ENCODE data around the gene MAST4.
A peak's percentile ranks its signal among the peaks of the same experiment; 100 is the strongest.

Gene MAST4

DNA sequence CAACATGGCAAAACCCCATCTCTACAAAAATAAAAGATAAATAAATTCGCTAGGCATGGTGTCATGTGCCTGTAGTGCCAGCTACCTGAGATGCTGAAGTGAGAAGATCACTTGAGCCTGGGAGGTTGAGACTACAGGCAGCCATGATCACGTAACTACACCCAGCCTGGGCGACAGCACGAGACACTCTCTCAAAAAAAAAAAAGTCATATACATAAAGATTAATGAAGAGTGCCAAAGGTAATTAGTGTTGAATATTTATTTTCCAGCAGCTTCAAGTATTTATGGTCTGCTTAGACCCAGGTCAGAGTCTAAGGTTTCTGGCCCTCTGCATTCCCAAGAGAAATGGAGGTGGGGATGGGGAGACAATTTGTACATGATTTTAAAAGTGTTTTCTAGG lies 432.7 kb downstream of the MAST4 start:
- no peak for DNase-seq

- no peak for DNase-seq
These were observed 433.3 kb downstream of the MAST4 start for GRCh38 chr5:67029481-67029880.

DNA sequence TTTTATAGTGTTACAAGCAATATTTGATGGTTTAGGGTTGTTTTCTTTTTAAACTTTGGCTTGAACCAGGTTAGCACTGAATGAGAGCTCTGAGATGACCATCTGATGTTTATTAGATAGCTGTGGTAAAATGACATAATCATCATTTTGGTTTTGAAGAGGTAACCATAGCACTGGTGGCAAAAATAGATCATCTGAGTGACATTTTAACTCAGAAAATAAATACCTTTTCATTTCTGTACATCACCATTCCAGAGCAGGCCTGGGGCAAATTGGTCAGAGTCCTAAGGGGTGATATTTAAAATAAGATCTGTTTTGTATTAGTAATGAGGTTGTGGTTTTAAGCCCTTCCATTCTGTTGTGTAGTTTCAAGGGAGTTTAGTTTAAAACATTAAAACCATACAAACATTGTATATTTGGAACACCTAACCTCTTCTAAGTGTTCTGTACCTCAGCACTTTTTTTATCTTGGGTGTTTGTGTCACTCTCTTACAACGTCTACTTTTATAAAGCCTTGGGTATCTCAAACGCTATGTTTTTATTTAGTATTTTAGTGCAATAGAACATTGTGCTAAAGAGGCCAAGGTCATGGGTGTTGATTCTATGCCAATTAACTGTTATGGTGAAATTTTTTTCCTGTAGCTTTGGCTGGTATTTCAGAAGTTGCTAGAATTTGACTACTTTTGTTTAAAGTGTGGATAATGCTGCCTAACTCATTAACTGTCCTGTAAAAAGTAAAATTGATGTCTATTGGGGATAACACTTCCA lies 434.3 kb downstream of the MAST4 start:
- no peak for DNase-seq

DNA sequence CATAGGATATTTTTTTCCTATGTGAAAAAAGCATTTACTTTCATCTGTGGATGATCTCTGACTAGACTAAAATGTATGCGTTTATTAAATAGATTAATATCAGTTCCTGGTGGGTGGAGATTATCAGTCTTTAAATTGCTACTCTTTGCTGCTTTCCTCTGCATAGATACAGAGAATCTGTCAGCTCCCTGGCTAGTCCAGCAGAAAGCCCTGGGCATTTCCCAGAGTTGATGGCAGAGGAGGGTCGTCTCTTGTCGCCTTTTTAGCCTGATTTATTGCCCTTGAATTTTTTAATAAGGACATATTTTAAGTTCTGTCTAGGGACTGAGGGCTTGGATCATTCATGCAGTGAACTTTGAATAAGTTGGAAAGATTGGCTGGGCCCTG lies 434.9 kb downstream of the MAST4 start:
- DNase-seq = no peak

DNA sequence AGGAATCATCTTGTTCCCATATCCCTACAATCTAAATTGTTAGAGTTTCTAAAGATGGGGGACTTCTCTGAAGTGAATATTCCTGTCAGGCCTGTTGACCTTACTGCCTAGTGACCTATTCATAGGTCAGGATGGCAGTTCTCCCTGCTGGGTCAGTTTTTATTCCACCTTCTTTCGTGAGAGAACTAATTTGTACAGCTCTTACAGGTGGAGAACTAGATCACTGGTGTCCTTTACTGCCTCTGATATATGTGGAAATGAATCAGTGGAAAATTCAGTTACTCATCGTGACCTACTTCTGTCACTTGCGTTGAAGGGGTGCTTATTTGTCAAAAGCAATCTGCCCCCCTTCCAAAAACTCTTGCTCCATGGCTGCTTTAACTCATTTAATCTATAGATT lies 435.5 kb downstream of the MAST4 start:
- DNase-seq = no peak

- peak; percentile 49 to 56 for DNase-seq
These were observed 436.9 kb downstream of the MAST4 start for GRCh38 chr5:67032921-67033664.

DNA sequence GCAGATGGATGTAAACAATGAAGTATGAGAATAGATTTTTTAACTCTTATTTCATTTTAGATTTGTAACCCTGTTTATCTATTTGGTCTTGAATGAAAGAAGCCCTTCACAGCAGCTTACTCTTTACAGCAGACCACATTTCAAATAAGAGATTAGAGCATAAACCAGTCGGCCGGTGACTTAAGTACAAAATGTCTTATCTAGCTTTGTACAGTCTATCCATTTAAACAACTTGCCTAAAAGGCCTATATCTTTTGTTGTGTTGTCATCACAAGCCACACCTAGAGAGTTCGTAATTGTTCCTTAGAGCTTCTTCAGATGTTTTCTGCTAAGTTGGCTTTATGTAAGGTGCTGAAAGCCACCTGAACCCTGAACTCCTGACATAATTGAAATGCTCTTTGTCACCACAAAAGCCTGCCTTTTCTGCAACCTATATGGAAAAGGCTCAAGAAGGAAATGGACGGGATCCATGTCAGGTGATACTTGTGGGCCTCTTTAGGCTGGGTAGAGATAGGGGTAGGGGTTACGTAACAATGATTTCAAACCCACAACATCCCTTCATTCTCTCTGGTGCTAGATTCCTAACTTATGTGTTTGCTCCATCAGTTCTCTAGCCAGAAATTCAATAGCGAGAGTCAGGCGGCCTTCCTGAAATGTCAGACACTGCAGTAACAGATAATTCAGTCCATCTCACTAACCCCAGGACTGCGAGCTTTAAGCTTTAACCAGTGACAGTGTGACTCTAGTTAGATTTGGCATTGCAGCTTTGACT lies 437.9 kb downstream of the MAST4 start:
- DNase-seq = no peak

DNA sequence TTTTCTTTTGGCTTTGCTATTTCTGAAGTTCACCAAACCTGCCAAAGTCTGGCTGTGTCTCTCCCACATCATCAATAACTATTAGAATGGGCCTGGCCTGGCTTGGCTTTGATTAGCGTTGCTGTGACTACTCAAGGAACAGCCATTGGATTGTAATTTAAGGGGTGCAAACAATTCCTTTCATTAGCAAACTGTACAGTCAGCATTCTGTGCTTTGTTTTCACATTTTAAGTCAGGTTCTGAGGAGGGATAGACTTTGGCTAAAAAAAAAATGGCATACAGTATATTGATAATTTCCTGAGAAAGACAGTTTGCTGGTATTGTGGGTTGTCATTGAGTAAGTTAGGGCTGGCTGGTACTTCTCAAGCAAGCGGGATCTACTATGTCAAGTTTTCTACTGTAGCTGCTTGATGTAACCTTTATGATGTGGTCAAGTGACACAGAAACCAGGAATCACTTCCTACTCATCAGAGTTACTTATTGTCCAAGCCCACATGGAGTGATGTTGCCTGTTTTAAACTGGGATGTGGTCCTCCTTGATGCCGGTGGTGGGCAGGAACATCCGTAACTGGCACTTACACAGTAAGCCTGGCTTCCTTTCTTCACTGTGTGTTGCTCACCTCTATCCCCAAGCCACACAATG lies 439.0 kb downstream of the MAST4 start:
- no peak for DNase-seq

DNA sequence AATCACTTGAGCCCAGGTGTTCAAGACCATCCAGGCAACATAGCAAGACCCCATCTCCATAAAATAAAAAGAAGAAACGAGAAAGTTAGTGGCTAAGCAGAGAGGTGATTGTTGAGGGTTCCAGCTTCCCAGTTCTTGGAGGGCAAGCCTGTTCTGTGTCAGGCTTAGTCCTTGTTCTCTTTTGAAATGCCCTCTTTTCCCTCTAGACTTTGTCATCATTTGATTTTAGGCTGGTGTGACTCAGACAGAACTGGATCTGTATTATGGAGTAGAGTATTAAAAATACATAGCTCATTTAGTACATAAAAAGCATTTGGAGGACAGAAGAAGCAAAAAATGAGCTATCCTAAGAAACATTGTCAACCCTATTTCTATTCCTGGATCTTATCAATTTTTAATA lies 441.0 kb downstream of the MAST4 start:
- DNase-seq = no peak

DNA sequence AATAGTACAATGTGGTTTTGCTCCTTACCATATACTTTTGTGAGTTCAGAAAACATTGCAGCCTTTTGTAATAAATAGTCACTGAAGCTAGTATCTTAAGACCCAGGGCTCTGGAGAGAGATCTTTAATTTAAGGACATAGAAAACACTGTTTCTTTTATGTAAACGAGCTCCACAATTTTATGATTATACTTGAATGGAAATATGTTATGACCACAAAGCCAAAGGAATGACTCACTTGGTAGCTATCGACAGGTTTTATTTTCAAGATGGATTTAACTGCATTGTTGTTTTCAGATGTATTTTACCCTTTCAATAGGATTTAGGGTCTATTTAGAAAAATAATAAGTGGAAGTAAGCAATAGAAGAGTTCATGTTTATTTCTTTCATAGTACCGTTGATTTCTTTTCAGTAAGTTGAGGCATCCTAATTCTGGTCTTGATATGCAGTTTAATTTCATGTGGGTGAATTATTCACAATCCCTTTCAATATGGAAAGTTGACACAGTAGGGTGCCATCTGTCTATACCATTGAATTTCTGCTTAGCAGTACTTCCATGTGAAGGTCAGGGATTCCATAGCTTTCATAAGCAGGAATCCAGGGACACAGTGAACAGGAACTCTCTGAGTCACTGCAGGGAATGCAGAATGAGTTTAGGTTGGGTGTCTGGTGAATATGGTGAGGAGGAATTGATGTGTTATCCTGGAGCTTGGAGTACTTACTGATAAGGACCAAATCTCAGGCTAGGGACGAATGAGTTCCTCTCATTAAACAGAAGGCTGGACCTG lies 442.8 kb downstream of the MAST4 start:
- no peak for DNase-seq

DNA sequence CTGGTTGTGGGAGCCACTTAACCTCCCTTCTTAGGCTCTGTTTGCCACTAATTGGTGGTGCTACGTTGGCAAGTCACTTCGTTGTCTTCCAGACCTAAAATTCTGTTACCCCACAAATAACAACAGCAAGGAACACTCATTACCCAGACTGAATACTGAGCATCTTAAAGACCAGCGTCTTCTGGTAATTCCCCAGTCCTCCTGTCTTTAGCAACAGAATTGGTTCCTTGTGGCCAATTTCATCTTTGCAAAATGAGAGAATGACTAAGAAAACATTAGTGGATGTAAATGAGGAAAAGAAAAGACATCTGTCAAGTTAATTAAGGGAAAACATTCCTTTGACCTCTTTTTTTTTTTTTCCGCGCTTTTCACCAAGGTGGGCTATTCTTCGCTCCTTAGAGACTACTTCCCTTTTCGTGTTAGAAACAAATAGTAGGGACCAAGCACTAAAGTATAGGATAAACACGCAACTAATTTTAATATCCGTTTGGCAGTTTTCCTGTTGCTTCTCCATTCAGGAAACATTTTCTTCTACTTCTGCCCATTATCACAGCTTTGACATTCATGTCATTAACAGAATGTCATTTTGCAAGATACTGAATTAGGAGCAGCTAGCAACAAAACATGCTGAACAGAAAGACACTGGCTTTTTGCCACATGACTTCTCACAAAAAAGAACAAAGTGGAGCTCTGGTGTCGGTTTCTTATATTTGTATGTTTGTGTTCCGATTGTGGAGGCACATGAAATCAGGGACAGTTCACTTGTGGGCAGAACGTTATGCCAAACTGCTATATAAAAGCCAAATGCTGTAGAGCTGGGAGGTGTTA lies 446.2 kb downstream of the MAST4 start:
- DNase-seq = no peak

DNA sequence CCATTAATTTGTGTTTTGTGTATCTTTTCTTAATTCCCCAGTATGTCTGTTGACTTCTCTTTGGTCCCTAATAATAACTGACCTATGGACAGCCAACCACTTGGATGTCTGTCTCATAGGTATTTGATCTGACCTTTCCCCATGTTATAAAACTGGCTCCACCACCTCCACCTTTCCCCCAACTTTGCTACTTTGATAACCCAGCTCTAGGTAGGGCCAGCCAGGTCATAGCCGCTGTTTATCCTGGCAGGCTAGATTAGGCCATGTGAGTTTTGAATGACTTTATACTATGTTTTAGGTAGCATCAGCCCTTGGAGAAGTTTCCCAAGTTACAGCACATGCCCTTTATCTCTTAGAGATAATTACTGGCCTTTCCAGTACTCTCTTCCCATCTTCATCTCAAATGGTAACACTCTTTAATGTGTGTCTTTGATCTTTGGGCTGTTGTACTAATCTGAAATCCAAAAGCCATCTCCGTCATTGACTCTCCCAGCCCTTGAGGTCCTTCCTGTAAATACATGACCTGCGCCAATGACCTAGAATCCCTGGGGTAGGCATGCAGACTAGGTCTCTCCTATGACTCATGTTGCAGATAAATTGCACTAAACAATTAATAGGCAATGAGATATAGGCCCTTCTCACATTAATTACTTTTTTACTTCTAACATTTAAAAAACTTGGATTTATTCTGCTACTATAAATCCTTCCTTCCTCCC lies 447.8 kb downstream of the MAST4 start:
- DNase-seq = no peak

GRCh38 chr5:67045816-67046740 lies 449.9 kb downstream of the MAST4 start:
- no peak for DNase-seq

DNA sequence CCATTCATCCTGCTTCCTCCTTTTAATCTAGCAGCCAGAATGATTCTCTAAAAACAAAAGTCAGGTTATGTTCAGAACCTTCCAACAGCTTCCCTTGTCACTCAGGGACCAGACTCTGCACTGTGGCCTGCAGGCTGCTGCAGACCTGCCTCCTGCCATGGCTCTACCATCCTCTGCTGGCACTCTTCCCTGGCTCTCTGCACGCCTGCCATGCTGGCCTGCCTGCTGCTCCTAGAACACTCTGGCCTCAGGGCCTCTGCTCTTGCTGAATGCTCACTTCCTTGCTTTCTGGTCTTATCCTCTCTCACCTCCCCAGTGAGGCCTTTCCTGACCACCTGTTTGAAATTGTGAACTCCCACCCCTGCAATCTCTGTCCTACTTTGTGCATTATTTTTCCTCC lies 451.0 kb downstream of the MAST4 start:
- no peak for DNase-seq

DNA sequence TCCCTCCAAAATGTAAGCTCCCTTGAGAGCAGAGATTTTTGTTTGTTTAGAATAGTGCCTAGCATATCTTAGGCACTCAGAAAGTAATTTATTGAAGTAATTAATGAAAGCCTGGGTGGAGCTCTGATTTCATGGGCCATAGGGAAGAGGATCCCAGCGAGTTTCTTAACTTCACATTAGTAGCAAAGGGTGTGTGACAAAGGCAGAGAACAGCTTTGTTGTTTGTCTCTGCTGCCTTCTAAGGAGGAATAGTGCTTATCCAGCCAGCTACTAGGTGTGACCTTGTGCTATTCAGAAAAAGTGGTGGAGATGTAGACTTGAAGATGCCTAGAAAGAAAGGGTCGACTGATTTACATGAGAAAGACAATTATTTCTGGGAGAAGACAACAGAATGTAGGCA lies 451.4 kb downstream of the MAST4 start:
- DNase-seq = no peak

DNA sequence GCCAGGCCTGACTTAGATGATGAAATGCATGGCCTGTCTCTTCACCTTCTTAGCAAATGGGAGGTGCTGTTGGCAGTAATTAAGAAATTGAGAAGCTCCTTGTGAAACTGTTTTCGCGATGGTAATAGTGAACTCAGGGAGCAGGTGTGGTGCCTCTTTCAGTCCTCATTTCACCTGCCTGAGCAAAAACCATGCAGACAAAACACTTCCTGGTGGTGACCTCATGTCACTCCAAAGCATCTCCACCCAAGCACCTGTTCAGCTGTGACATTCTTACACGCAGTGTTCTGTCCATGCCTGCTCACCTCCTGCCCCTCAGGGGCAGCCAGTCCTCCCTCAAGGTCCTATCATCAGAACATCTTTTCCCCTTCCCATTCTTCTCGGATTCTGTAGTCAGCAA lies 453.9 kb downstream of the MAST4 start:
- no peak for DNase-seq

DNA sequence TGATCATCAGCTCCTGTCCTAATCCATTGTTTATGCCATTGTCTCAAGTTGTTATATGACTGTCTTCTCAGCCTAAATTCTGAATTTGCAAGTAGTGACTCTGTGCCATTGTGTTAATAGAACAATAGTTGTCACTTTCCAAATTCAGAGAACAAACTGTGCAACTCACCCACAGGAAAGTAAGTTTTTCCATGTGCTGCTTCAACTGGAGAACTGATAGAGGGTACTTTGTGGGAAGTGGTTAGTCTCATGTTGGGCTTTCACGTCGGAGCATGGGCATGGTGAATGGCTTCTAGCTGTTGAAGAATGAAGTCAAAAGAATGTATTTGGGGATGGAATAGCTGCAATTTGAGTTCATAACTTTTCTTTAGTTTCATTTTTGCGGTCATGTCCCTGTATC lies 454.4 kb downstream of the MAST4 start:
- DNase-seq = no peak

DNA sequence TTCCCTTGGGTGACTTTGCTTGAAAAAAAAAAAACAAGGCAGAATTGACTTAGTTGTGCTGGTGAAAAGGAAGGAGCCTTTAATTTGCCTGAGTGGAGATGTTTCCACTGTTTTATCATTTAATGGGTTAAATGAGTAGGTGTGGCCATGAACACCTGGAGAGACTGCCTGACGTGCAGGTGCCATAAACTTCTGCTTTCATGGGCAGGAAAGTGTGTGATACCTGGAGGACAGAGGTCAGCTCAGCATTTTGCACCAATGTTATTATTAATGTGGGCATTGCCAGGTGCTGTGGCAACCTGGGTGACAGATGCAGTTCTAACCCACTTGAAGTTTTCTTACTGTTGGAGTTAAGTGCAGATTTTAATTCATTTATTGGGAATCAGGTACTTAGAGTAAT lies 455.0 kb downstream of the MAST4 start:
- DNase-seq = no peak

DNA sequence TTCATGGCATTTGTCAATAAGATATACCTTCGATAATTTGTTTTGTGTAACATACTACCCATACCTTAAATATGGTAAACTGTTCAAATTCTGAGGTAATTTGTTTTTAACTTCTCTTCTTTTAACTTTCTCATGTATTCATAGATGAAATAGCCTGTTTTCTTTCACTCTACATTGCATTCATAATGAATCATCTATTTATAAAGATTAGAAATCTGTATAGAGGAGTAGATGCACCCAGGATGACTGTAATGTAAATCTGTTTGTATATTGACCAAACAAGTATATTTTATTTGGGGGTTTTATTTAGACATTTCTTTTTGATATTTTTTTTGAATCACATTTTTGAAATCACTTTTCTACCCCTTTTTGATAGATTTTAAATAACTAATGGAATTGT lies 455.8 kb downstream of the MAST4 start:
- no peak for DNase-seq

DNA sequence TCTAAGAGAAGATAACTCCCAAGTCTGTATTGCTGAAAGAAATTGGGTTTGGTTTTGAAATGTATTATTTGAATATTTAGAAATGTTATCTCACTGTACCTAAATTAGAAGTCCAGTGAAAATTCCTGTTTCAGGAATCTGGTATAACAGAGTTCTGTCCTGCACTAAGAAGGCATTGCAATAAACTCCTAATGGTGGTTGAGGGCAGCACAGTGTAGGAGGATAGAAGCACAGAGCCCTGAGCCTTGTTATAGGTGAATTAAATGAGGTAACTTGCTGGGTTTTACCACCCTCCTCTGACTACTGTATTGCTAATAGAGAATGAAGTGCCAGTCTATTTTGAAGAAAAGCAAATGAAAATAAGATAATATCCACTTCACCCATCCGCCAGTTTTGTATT lies 457.0 kb downstream of the MAST4 start:
- no peak for DNase-seq

Measured in inflammatory macrophage treated with lipopolysaccharide for 1 hour (primary cell).